Activated CD4-positive, alpha-beta T cell treated with anti-CD3 and anti-CD28 coated beads, Interleukin-2, amount 50 U/mL, for 1 hour (primary cell): ENCODE results near the gene SYT6.

ENCODE experiments used
- DNase-seq: peaks from one replicate; pipeline ENCODE4 v3.0.0-alpha.2; 2020

Gene SYT6

GRCh38 chr1:114153261-114154145 lies at the start of gene SYT6:
TSS of gene SYT6 (minus strand) at chr1:114153869. CDS start at chr1:114153772, 97 bp downstream.
- DNase-seq: no peak

DNA sequence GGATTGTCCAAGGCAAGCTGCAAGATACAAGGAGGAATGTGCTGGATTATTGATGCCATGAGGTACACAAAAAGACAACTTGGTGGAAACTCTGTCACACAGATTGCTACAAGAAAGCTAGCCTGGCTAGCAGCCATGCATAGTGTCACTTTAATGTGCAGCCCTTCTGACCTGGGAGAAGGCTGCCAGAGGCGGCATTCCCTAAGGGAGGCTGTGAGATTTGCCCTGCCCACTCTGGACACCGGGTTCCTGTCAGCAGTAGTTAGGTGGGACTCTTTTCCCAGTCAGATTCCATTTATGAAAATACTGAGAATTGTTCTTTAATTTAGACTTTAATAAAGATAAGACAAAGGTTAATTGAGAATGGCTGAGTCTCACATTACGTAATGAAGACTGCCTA lies 47.8 kb upstream of the SYT6 start:
- no peak for DNase-seq

- no peak for DNase-seq
Measured at GRCh38 chr1:114199017-114199594, 45.4 kb upstream of the SYT6 start.

DNA sequence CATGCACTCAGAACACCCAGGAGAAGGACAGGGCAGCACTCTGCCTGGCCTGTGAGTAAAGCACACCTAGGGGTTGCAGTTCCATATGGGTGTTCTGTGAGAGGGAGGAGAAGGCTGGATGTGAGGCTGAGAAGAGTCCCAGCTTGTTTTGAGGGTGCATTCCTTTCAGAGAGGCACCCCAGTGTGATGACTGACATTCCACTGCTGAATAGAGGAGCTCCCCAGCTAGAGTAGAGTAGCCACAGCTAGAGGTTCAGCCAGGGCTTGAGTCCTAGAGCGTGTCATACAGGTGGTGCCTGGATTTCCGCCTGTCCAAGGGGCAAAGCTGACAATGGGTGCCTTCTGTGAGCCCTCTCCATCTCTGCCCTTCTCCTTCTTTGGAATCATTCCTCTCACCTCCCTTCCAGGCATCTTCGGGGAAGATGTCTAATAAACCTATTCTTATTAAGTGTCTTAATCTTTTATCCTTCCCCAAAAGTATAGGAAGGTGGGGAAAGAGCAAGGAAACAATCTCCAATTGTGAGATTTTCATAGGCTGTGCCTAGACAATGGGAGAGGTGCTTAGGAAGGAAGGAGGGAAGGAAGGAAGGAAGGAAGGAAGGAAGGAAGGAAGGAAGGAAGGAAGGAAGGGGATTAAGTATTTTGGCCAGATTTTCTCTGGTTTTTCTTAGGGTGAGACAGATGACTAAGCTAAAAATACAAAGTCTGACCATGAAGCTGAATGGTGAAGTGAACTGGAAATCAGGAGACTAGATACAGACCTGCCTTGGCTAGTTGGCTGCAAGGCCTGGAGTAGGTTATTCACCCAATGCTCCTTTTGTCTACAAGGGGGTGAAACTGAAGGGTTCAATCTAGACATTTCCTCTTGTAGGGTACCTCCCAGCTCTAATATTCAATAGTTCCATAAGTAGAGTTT lies 43.6 kb upstream of the SYT6 start:
- DNase-seq: no peak

GRCh38 chr1:114195819-114196218 lies 42.1 kb upstream of the SYT6 start:
- DNase-seq: no peak

DNA sequence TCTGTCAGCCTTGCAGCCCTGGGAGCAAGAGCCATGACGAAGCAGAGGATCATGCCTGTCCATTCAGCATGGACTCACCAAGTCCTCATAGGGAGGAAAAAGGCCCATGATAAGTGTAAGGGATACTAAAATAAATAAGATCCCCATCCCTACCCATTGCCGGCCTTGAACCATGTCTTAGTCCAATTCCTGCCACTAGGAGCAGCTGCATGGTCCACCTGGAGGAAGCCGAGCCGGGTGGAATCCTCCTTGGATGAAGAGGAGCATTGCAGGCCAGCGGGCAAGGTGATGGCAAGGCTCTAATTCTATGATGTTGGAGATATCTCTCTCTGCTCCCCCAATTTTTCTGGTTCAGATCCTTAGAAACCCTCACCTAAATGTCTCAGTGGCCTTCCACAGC lies 38.7 kb upstream of the SYT6 start:
- DNase-seq: no peak

- no peak for DNase-seq
Measured at GRCh38 chr1:114189398-114189797, 35.7 kb upstream of the SYT6 start.

GRCh38 chr1:114181356-114181755 lies 27.7 kb upstream of the SYT6 start:
- no peak for DNase-seq

- no peak for DNase-seq
Measured at GRCh38 chr1:114180742-114181141, 27.1 kb upstream of the SYT6 start.

- no peak for DNase-seq
Measured at GRCh38 chr1:114178936-114179335, 25.3 kb upstream of the SYT6 start.

- DNase-seq: no peak
Measured at GRCh38 chr1:114177282-114177681, 23.6 kb upstream of the SYT6 start.

GRCh38 chr1:114176366-114176765 lies 22.7 kb upstream of the SYT6 start:
- DNase-seq: no peak

GRCh38 chr1:114173680-114174079 lies 20.0 kb upstream of the SYT6 start:
- DNase-seq: no peak

- no peak for DNase-seq
Measured at GRCh38 chr1:114169509-114169908, 15.8 kb upstream of the SYT6 start.

GRCh38 chr1:114167226-114167625 lies 13.6 kb upstream of the SYT6 start:
- no peak for DNase-seq

DNA sequence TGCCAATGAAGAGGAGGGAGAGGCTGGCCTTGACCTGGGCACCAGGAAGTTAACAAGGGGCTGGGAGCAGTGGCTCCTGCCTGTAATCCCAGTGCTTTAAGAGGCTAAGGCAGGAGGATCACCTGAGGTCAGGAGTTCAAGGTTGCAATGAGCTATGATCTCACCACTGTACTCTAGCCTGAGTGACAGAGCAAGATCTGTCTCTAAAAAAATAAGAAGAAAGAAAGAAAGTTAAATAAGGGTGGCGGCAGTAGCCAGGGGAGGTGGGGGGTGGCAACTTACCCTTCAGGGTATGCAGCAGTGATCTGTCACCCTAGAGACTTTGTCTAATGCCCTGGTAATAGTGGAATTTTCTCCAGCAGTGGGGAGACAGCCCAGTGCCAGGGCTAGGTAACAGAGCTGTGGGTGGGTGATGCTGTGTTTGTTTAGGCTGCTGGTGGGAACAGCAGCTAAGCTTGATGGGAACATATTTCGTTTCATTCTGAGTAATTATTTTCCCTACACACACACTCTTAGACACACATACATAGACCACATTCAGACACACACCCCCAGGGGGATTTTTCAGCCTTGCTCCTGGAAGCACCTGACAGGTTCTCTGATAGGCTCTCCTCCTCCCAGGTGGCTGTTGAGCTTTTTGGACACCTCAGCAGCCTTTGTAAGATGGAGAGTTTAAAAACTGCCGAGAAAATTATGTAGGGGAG lies 11.3 kb upstream of the SYT6 start:
- DNase-seq: no peak

DNA sequence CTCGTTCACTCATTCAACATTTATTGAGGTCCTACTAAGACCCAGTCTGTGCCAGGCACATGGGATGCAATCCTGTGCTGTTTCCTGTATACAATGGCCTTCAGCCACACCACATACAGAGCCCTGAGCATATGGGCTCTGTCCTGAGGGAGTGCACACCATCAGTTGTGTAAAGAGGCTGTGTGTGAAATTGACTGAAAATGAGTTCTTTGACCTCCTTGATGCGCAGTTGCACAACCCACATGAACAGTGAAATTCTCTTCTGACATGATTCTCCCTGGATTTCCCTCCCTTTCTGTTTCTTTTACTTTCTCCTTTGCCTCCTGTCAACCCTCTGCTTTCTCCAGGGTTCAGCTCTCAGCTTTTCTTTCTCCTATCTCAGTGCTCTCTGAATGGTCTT lies 6.3 kb upstream of the SYT6 start:
- no peak for DNase-seq

- DNase-seq: no peak
Measured at GRCh38 chr1:114157275-114157660, 3.6 kb upstream of the SYT6 start.

DNA sequence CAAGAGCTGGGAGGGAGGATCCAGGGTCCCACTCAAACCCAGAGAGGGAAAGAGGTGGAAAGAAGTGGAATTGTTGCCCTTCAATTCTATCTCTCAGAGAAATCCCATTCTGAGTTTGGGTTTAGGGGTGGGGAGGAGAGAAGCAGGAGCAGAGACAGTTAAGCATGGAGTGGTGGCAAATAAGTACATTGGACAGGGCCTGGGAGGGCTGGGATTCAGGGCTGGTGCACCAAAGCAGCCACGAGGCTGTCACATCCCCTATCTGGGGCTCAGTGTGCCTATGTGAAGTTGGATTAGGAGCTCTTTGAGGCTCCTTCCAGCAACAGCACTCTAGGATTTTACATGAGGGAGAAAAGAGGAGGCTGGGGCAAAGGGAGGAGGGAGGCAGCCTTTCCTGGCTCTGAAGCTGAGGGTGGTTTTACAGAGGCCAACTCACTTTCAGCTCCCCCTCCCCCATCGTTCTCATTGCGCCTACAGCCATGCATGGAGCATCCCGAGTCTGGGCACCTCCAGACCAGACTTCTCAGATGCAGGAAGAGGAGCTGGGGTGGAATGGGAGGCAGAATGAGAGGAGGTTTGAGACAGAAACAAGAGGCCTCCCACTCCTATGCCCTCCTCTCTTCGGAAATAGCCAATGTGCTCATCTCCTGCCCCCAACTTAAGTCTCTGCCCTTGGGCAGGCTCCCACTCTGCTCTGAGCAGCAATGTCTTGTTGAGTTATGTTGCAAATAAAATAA lies 3.0 kb upstream of the SYT6 start:
- no peak for DNase-seq

- DNase-seq: no peak
Measured at GRCh38 chr1:114155706-114156105, 2.0 kb upstream of the SYT6 start.

GRCh38 chr1:114154963-114155322 lies 1.3 kb upstream of the SYT6 start:
- no peak for DNase-seq
